Loucy (cell line): ENCODE measurements around the gene ZNF23.

Source experiments
- H2AFZ ChIP-seq: fragments of 200-600 bp; sonication (generic); 2 replicates; pipeline ENCODE4 v1.6.0; 2016; ENCODE audit warnings: antibody characterized with exemption, mild to moderate bottlenecking, low read length, moderate library complexity
- H3F3A ChIP-seq: fragments of 200-600 bp; 2 replicates; pipeline ENCODE4 v1.6.0; 2016; ENCODE audit warnings: antibody characterized with exemption, low read depth, mild to moderate bottlenecking
- H3K27me3 ChIP-seq: fragments of 200-600 bp; sonication (generic); 2 replicates; pipeline ENCODE4 v1.6.1; 2014; ENCODE audit warnings: low read length, mild to moderate bottlenecking; ENCODE audit not compliant: insufficient read depth, poor library complexity, severe bottlenecking
- H3K36me3 ChIP-seq: fragments of 200-600 bp; sonication (generic); 2 replicates; pipeline ENCODE4 v1.6.1; 2016; ENCODE audit warnings: low read length; ENCODE audit not compliant: insufficient read depth
- H3K4me1 ChIP-seq: fragments of 200-600 bp; sonication (generic); 2 replicates; pipeline ENCODE4 v1.5.1; 2014; ENCODE audit warnings: low read length, mild to moderate bottlenecking; ENCODE audit not compliant: insufficient read depth, poor library complexity, severe bottlenecking
- H3K4me2 ChIP-seq: fragments of 200-600 bp; sonication (generic); 2 replicates; pipeline ENCODE4 v1.6.0; 2014; ENCODE audit warnings: antibody characterized with exemption, low read length, low read depth, mild to moderate bottlenecking; ENCODE audit not compliant: poor library complexity, severe bottlenecking
- H3K4me3 ChIP-seq: fragments of 200-600 bp; sonication (generic); 2 replicates; pipeline ENCODE4 v1.5.1; 2014; ENCODE audit warnings: low read length, mild to moderate bottlenecking, mixed read lengths; ENCODE audit not compliant: poor library complexity, severe bottlenecking
- H3K79me2 ChIP-seq: fragments of 200-600 bp; sonication (generic); 2 replicates; pipeline ENCODE4 v1.6.1; 2014; ENCODE audit warnings: low read length; ENCODE audit not compliant: insufficient read depth
- H3K9ac ChIP-seq: fragments of 200-600 bp; sonication (generic); 2 replicates; pipeline ENCODE4 v1.6.0; 2014; ENCODE audit warnings: mild to moderate bottlenecking, low read depth, low read length, moderate library complexity; ENCODE audit not compliant: poor library complexity, severe bottlenecking
- H3K9me2 ChIP-seq: fragments of 200-600 bp; sonication (generic); replicated peaks from 2 replicates; pipeline ENCODE4 v1.6.1; 2016; ENCODE audit warnings: low read depth, low read length, mixed read lengths
- H3K9me3 ChIP-seq: fragments of 200-600 bp; sonication (generic); 2 replicates; pipeline ENCODE4 v1.6.1; 2014; ENCODE audit warnings: mild to moderate bottlenecking, antibody characterized with exemption, low read length, low read depth; ENCODE audit not compliant: insufficient read depth
- H4K20me1 ChIP-seq: fragments of 200-600 bp; sonication (generic); 2 replicates; pipeline ENCODE4 v1.6.0; 2014; ENCODE audit warnings: antibody characterized with exemption, low read length, mild to moderate bottlenecking; ENCODE audit not compliant: insufficient read depth, poor library complexity, severe bottlenecking
- CTCF ChIP-seq: fragments of 200-600 bp; sonication (generic); conservative IDR thresholded peaks from 2 replicates; pipeline ENCODE4 v1.5.1; 2014; ENCODE audit warnings: mild to moderate bottlenecking, antibody characterized with exemption, low read length
- EZH2phosphoT487 ChIP-seq: fragments of 200-600 bp; IDR thresholded peaks from 2 replicates; pipeline ENCODE4 v1.6.1; 2018; ENCODE audit warnings: antibody characterized with exemption, mild to moderate bottlenecking, moderate library complexity, borderline replicate concordance

The ZNF23 gene

GRCh38 chr16:71407731-71408130 lies 54.3 kb downstream of the ZNF23 start:
- H3K9me3 ChIP-seq: no peaks in the 10 kb centered on the region
- no peaks in the 10 kb centered on the region for H3K79me2 ChIP-seq
- TF ChIP-seq EZH2phosphoT487: no peak
- no peak for TF ChIP-seq CTCF
- no peak overlapping the region for H3K9ac ChIP-seq
- no peaks in the 10 kb centered on the region for H3K36me3 ChIP-seq
- H3F3A ChIP-seq: no peaks in the 10 kb centered on the region
- H3K4me2 ChIP-seq: no peak overlapping the region
- no peaks in the 10 kb centered on the region for H3K27me3 ChIP-seq
- no peaks in the 10 kb centered on the region for H3K9me2 ChIP-seq
- H2AFZ ChIP-seq: no peak overlapping the region
- H3K4me1 ChIP-seq: no peaks in the 10 kb centered on the region
- no peaks in the 10 kb centered on the region for H4K20me1 ChIP-seq
- no peak overlapping the region for H3K4me3 ChIP-seq

GRCh38 chr16:71406724-71407123 lies 55.3 kb downstream of the ZNF23 start:
- no peaks in the 10 kb centered on the region for H3K79me2 ChIP-seq
- no peaks in the 10 kb centered on the region for H3K9me3 ChIP-seq
- TF ChIP-seq CTCF: no peak
- TF ChIP-seq EZH2phosphoT487: no peak
- H3K36me3 ChIP-seq: no peaks in the 10 kb centered on the region
- H3K4me3 ChIP-seq: no peak overlapping the region
- no peak overlapping the region for H3K4me2 ChIP-seq
- no peak overlapping the region for H3K9ac ChIP-seq
- H3K9me2 ChIP-seq: no peaks in the 10 kb centered on the region
- no peak overlapping the region for H2AFZ ChIP-seq
- no peaks in the 10 kb centered on the region for H3K27me3 ChIP-seq
- H3F3A ChIP-seq: no peaks in the 10 kb centered on the region
- H4K20me1 ChIP-seq: no peaks in the 10 kb centered on the region
- H3K4me1 ChIP-seq: no peaks in the 10 kb centered on the region

GRCh38 chr16:71406316-71406715 lies 55.7 kb downstream of the ZNF23 start:
- Histone ChIP-seq H2AFZ (no peak overlapping the region), H3K4me1 (no peaks in the 10 kb centered on the region), H4K20me1 (no peaks in the 10 kb centered on the region), H3K27me3 (no peaks in the 10 kb centered on the region), H3F3A (no peaks in the 10 kb centered on the region), H3K9me2 (no peaks in the 10 kb centered on the region), H3K4me3 (no peak overlapping the region), H3K36me3 (no peaks in the 10 kb centered on the region), H3K4me2 (no peak overlapping the region), H3K9me3 (no peaks in the 10 kb centered on the region), H3K9ac (no peak overlapping the region), H3K79me2 (no peaks in the 10 kb centered on the region)
- TF ChIP-seq CTCF (no peak), EZH2phosphoT487 (no peak)
